ENCODE measurements around the gene CENPF.
"Not testable (repeated sequence)": the region's sequence is repeated elsewhere in the genome, so short reads cannot be mapped to it uniquely, and the experiment has no call there.

CENPF gene

DNA sequence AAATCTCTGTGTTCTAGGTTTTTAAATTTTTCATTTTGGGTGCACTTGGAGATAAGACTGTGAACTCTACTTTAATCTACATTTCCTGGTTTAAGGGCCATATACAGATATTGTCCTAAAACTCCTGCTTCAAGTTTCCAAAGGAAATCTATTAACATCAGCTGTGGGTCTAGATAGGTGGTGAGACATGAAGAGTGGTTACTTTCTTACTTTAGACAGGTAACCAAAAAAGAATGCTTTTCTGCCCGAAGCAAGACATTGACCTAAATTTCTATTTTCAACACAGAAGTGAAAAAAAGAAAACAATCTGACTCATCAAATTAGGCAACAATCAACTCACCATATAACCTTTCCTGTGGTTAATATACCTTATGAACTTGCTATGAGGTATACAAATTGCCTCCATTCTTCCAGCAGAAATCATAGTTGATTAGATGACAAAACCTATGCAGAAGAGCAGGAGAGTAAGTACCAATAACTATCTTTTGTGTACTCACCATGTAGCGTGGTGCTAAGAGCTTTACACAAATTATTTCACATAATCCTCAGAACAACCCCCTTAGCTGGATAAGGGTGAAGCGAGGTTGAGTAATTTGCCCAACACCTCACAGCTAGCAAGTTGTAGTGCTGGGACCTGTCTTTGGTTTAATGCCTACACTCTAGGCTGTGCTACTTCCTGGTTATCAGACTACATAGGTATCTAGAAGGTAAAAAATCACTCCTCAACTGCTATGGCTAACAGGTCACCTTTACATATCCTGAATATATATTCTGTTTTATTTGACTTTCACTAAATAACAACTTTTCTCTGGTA lies 28.2 kb upstream of the CENPF start:
- H3K27ac Mint-ChIP-seq: no peak overlapping the region
- H3K4me1 Mint-ChIP-seq (ENCODE audit: low read depth): peaks cover 4% of the 10 kb centered on the region
- peaks cover 5% of the 10 kb centered on the region for H3K36me3 Mint-ChIP-seq (ENCODE audit: low read depth)
- intact Hi-C loops (cut with micrococcal nuclease): no loop called here
- no peaks in the 10 kb centered on the region for H3K27me3 Mint-ChIP-seq
- peaks cover 29% of the 10 kb centered on the region for H3K9me3 Mint-ChIP-seq
- H3K4me3 Mint-ChIP-seq: no peak overlapping the region

DNA sequence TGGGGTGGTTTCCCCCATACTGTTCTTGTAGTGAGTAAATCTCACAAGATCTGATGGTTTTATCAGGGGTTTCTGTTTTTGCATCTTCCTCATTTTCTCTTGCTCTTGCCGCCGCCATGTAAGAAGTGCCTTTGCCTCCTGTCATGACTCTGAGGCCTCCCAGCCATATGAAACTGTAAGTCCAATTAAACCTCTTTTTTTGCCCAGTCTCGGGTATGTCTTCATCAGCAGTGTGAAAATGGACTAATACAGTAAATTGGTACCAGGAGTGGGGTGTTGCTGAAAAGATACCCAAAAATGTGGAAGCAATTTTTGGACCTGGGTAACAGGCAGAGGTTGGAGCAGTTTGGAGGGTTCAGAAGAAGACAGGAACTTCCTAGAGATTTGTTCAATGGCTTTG lies 26.9 kb upstream of the CENPF start:
- H3K4me1 Mint-ChIP-seq (ENCODE audit: low read depth); intact Hi-C loops (cut with micrococcal nuclease); H3K27me3 Mint-ChIP-seq; H3K36me3 Mint-ChIP-seq (ENCODE audit: low read depth); H3K27ac Mint-ChIP-seq; H3K4me3 Mint-ChIP-seq: not testable (repeated sequence)
- H3K9me3 Mint-ChIP-seq: peaks cover 29% of the 10 kb centered on the region

DNA sequence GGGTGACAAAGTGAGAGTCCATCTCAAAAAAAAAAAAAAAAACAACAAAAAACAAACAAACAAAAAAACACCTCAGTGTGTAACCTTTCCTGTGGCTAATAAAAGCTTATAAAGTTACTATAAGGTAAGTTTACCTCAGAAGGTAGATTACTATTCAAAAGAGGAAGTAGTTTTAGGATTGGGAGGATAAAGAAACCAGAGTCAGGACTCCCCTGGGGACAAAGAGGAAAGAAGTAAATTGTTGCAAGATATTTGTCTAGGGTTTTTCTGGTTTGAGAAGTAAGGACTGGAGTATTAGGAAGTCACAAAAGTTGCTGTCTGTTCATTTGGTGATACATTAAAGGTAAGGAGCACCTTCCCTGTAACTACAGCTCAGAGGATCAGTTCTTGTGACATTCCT lies 23.8 kb upstream of the CENPF start:
- Mint-ChIP-seq H3K36me3 (ENCODE audit: low read depth) (peaks cover 5% of the 10 kb centered on the region), H3K27ac (no peak overlapping the region), H3K9me3 (peaks cover 29% of the 10 kb centered on the region), H3K27me3 (no peaks in the 10 kb centered on the region), H3K4me1 (ENCODE audit: low read depth) (no peaks in the 10 kb centered on the region), H3K4me3 (no peak overlapping the region)
- intact Hi-C loops (cut with micrococcal nuclease): no loop called here

DNA sequence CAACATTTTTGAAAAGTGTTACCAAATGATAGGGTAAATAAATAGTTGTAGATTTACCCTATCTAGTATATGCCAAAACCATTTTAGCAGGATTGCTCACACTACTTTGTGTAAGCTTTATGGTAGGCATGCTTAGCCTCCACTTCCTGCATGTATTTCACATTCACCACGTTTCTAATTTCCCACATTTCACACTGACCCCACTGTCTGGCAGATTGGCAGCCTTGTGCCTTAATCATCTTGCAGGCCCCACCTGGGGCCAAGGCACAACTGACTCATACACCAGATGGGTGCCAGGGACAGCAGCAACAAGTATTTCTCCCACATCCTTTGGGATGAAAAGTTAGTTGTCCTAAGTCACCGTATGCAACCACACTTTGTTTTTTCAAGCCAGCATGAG lies 21.2 kb upstream of the CENPF start:
- intact Hi-C loops (cut with micrococcal nuclease): no loop called here
- no peak overlapping the region for H3K27ac Mint-ChIP-seq
- no peaks in the 10 kb centered on the region for H3K36me3 Mint-ChIP-seq (ENCODE audit: low read depth)
- H3K27me3 Mint-ChIP-seq: no peaks in the 10 kb centered on the region
- peaks cover 15% of the 10 kb centered on the region for H3K9me3 Mint-ChIP-seq
- no peak overlapping the region for H3K4me3 Mint-ChIP-seq
- H3K4me1 Mint-ChIP-seq (ENCODE audit: low read depth): no peaks in the 10 kb centered on the region

DNA sequence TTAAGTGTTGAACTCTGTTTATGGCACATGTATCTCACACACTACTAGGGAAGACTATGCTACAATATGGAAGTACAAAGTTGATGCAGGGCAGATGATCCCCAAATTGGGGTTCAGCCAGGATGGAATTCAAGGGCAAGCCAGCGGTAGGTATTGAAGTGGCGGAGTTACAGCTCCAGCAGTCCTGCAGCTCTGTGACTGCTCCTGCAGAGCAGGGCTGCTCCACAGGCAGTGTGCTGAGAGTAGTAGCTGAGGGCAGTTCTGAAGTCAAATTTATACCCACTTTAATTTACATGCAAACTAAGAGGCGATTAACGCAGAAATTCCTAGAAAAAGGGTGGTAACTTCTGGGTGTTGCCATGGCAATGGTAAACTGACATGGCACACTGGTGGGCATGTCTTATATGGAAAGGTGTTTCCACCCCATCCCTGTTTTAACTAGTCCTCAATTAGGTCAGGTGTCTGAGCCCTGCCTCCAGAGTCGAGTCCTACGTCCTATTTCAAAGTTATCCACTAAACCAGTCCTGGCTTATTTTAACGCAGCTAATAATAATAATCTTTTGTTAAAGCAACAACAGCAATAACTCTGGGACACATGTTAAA lies 20.6 kb upstream of the CENPF start:
- Mint-ChIP-seq H3K4me1 (ENCODE audit: low read depth) (no peaks in the 10 kb centered on the region), H3K27ac (no peak overlapping the region), H3K9me3 (peaks cover 9% of the 10 kb centered on the region), H3K27me3 (no peaks in the 10 kb centered on the region), H3K36me3 (ENCODE audit: low read depth) (no peaks in the 10 kb centered on the region), H3K4me3 (no peak overlapping the region)
- intact Hi-C loops (cut with micrococcal nuclease): no loop called here

DNA sequence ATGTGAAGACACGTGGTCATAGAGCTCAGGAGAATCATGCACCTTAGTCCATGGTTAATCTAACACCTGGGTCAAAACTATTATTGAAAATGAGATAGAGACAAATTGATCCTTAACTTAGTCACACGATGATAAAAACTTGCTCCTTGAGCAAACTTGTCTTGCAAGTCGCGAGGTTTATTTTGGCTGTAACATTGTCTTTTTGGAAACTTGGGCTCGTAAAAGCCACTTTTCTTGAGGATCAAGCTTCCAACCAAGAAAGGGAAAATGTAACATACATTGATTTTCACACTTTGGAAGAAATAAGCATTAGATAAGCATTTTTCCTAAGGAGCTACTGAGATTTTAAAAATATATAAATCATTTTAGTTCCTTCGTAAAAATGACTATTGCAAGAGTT lies 19.9 kb upstream of the CENPF start:
- no peak overlapping the region for H3K4me3 Mint-ChIP-seq
- no peaks in the 10 kb centered on the region for H3K36me3 Mint-ChIP-seq (ENCODE audit: low read depth)
- no peaks in the 10 kb centered on the region for H3K27me3 Mint-ChIP-seq
- H3K9me3 Mint-ChIP-seq: peaks cover 1% of the 10 kb centered on the region
- no peaks in the 10 kb centered on the region for H3K4me1 Mint-ChIP-seq (ENCODE audit: low read depth)
- no peak overlapping the region for H3K27ac Mint-ChIP-seq
- intact Hi-C loops (cut with micrococcal nuclease): no loop called here

DNA sequence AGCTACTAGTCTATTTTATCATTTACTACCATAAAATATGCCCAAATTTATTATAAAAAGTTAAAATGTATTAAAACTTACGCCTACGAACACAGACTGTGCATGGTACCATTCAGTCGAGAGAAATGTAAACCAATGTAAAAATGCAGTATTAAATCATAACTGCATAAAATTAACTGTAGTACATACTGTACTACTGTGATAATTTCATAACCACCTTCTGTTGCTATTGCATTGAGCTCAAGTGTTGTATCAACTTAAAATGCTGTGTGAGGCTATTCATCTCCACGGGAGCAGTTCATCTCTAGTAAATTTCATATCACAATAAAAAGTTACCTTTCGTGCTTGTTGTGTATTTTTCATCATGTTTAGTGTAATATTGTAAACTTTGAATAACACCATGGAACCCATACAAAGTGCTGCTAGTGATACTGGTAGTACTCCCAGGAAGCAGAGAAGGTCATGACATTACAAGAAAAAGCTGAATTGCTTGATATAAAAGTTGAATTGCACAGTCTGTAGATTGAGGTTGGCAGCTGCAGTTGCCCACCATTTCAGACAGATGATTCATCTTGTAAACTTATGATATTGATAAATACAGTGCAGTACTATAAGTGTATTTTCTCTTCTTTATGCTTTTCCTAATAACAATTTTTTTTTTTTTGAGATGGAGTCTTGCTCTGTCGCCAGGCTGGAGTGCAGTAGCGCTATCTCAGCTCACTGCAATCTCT lies 19.0 kb upstream of the CENPF start:
- Mint-ChIP-seq H3K27ac (no peak overlapping the region), H3K4me3 (no peak overlapping the region), H3K9me3 (no peaks in the 10 kb centered on the region), H3K4me1 (ENCODE audit: low read depth) (no peaks in the 10 kb centered on the region), H3K36me3 (ENCODE audit: low read depth) (no peaks in the 10 kb centered on the region), H3K27me3 (no peaks in the 10 kb centered on the region)
- intact Hi-C loops (cut with micrococcal nuclease): no loop called here

DNA sequence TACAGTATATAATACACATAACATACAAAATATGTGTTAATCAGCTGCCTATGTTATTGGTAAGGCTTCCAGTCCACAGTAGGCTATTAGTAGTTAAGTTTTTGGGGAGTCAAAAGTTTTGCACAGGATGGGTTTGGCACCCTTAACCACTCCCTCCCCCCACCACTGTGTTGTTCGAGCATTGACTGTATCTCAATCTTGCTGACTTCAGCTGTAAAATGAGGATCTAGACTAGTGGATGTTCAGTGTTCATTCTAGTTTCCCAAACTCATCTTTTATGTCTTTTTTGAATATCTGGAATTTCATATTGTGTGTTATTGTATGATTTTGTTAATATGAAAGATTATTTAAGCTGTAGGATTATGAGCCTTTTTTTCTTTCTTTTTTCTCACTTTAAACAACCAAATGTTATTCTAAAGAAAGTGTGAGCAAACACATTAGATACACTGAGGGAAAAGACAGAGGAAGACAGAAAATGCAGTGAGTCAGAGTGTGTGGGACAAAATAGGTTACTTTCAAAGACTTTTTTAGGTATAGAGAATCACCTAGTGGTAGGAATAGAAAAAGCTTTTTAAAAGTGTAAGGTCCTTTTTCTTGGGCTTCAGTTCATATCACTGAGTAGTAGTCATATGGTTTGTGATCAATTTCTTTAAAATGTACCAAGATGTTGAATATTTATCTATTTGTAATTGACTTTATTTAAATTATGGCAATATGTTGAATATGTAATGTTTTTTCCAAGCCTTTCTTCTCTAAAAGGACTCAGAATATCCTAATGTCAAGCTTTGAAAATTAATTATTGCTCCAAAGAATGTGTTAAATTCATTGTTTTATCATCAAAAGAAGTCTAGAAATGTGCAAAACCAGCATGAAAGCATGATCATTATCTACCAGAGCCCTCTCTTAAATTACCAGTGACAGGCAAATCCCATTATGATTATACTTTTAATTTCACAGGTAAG lies 17.9 kb upstream of the CENPF start:
- no peaks in the 10 kb centered on the region for H3K9me3 Mint-ChIP-seq
- intact Hi-C loops (cut with micrococcal nuclease): no loop called here
- H3K27me3 Mint-ChIP-seq: no peaks in the 10 kb centered on the region
- no peaks in the 10 kb centered on the region for H3K4me1 Mint-ChIP-seq (ENCODE audit: low read depth)
- no peak overlapping the region for H3K4me3 Mint-ChIP-seq
- H3K27ac Mint-ChIP-seq: no peak overlapping the region
- H3K36me3 Mint-ChIP-seq (ENCODE audit: low read depth): no peaks in the 10 kb centered on the region

DNA sequence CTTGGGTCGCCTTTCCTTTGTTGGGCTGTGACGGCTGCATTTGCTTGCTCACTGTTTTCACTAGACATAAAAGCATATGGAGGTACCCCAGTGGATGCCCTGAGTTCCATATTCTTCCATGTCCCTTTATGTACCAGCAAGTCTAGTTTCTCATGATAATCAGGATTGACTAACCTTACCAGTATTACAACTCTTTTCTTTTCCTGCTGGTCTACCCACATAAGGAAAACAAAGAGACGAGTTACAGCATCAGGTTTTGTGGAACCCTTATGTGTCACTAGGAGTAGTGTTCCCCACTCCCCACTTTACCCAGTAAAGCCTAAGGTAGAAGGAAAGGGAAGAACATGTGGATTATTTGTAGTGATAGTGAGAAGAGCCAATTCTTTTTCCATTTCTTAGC lies 16.4 kb upstream of the CENPF start:
- H3K27ac Mint-ChIP-seq: no peak overlapping the region
- peaks cover 4% of the 10 kb centered on the region for H3K27me3 Mint-ChIP-seq
- no peaks in the 10 kb centered on the region for H3K9me3 Mint-ChIP-seq
- intact Hi-C loops (cut with micrococcal nuclease): no loop called here
- H3K4me1 Mint-ChIP-seq (ENCODE audit: low read depth): no peaks in the 10 kb centered on the region
- no peaks in the 10 kb centered on the region for H3K36me3 Mint-ChIP-seq (ENCODE audit: low read depth)
- no peak overlapping the region for H3K4me3 Mint-ChIP-seq

DNA sequence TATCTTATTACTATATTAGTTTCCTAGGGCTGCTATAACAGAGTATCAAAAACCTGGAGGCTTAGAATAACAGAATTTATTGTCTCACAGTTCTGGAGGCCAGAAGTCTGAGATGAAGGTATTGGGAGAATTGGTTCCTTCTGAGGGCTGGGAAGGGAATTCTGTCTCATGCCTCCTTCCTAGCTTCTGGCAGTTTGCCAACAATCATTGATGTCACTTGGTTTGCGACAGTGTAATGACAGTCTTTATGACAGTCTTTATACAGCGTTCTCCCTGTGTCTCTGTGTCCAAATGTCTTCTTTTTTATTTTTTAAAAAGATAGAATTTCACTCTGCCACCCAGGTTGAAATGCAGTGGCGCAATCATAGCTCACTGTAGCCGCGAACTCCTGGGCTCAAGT lies 15.8 kb upstream of the CENPF start:
- Mint-ChIP-seq H3K27me3 (peaks cover 8% of the 10 kb centered on the region), H3K4me1 (ENCODE audit: low read depth) (no peaks in the 10 kb centered on the region), H3K27ac (no peak overlapping the region), H3K9me3 (no peaks in the 10 kb centered on the region), H3K36me3 (ENCODE audit: low read depth) (no peaks in the 10 kb centered on the region), H3K4me3 (no peak overlapping the region)
- intact Hi-C loops (cut with micrococcal nuclease): no loop called here

DNA sequence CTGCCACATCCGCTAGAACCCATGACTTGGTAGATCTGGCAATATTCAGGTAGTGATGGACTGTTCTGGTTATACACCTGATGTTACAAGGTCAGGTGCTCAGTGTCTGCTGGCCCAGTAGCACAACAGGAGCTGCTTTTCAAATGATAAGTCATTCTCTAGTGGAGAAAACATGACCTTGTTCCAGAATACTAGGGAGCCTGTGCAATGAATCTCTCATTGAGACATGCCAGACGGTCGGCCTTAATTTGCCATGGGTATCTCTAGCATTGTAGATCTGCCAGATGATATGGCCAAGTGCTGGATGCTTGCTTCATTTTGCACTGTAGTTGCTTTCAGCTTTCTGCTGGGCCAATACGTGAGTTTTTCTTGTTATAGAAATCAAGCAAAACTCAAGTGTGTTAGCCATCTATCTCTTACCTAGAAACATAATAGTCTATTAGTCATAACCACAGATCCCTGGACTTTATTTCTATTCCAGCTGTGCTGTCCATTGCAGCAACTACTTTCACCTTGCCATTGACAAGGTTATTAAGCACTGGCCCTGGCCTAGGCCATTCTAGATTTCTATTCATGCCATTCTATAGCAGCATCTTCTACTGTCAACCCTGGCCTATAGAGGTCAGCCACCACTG lies 13.9 kb upstream of the CENPF start:
- Mint-ChIP-seq H3K9me3 (no peaks in the 10 kb centered on the region), H3K36me3 (ENCODE audit: low read depth) (no peaks in the 10 kb centered on the region), H3K27ac (no peak overlapping the region), H3K4me3 (no peak overlapping the region), H3K4me1 (ENCODE audit: low read depth) (no peaks in the 10 kb centered on the region), H3K27me3 (peaks cover 8% of the 10 kb centered on the region)
- intact Hi-C loops (cut with micrococcal nuclease): no loop called here

DNA sequence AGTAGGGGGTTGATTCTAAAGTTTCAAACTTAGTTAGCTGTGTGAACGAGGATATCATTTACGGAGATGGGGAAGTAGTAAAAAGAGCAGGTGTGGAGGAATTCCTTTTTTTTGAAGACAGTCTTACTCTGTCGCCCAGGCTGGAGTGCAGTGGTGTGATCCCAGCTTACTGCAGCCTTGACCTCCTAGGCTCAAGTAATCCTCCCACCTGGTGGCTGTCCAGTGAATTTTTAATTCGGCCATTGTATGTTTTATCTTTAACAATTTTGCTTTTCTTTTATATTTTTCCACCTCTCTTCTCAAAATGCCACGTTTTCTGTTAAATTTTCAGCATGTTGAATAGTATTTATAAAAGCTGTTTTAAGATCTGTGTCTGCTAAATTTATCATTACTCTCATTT lies 12.3 kb upstream of the CENPF start:
- no peak overlapping the region for H3K27ac Mint-ChIP-seq
- H3K4me3 Mint-ChIP-seq: no peak overlapping the region
- intact Hi-C loops (cut with micrococcal nuclease): no loop called here
- peaks cover 8% of the 10 kb centered on the region for H3K27me3 Mint-ChIP-seq
- no peaks in the 10 kb centered on the region for H3K36me3 Mint-ChIP-seq (ENCODE audit: low read depth)
- no peaks in the 10 kb centered on the region for H3K9me3 Mint-ChIP-seq
- H3K4me1 Mint-ChIP-seq (ENCODE audit: low read depth): no peaks in the 10 kb centered on the region

DNA sequence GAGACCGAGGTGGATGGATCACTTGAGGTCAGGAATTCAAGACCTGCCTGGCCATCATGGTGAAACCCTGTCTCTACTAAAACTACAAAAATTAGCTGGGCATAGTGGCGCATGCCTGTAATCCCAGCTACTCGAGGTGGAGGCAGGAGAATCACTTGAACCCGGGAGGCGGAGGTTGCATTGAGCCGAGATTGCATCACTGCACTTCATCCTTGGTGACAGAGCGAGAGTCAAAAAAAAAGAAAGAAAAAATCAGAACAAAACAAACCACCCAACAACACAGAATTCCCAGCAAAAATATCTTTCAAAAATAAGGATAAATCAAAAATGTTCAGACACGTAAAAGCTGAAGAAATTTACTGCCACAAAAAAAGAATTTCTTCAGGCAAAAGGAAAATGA lies 11.1 kb upstream of the CENPF start:
- H3K9me3 Mint-ChIP-seq: not testable (repeated sequence)

More for the DNA sequence above, 11.1 kb upstream of the CENPF start:
- intact Hi-C loops (cut with micrococcal nuclease); H3K27ac Mint-ChIP-seq; H3K4me3 Mint-ChIP-seq; H3K36me3 Mint-ChIP-seq (ENCODE audit: low read depth); H3K4me1 Mint-ChIP-seq (ENCODE audit: low read depth); H3K27me3 Mint-ChIP-seq: not testable (repeated sequence)

Data from dendritic cell treated with granulocyte-macrophage colony-stimulating factor and Interleukin-4, amounts not matched to agents 40 ng/mL and 50 ng/mL, for 4 days (primary cell).